Activated T-helper 17 cell treated with anti-CD3 and anti-CD28 coated beads, Interleukin-2, amount 50 U/mL, for 72 hours (primary cell): ENCODE data around the gene TBCD. TPM values are rescaled to one million over a fixed set of nuclear protein-coding genes. Genes with fewer than 3 reads are reported as not detected.

Experiments used
- ATAC-seq: fragments of 150-1000 bp; cut with Tn5 transposase; replicated peaks from 2 replicates; pipeline ENCODE4 v1.10.0; 2021; ENCODE audit warnings: mild to moderate bottlenecking, moderate library complexity
- H3K27ac Mint-ChIP-seq: one replicate; pipeline ENCODE4 v1.8.0; 2022; ENCODE audit warnings: mixed read lengths
- H3K27me3 Mint-ChIP-seq: one replicate; pipeline ENCODE4 v1.8.0; 2022; ENCODE audit warnings: mixed read lengths
- H3K36me3 Mint-ChIP-seq: one replicate; pipeline ENCODE4 v1.8.0; 2022; ENCODE audit warnings: low read depth, mild to moderate bottlenecking, mixed read lengths
- H3K4me1 Mint-ChIP-seq: one replicate; pipeline ENCODE4 v1.8.0; 2022; ENCODE audit warnings: mixed read lengths
- H3K4me3 Mint-ChIP-seq: one replicate; pipeline ENCODE4 v1.8.0; 2022; ENCODE audit warnings: mild to moderate bottlenecking, mixed read lengths
- H3K9me3 Mint-ChIP-seq: one replicate; pipeline ENCODE4 v1.8.0; 2022; ENCODE audit warnings: mixed read lengths
- total RNA-seq, 2 donors: library from RNA; stranded (reverse); gene quantifications; one replicate each; pipeline ENCODE4 v1.2.3, GENCODE V29; 2022

Gene TBCD
- total RNA-seq, 2 donors from 2014 or later, result 111 to 139 TPM

DNA sequence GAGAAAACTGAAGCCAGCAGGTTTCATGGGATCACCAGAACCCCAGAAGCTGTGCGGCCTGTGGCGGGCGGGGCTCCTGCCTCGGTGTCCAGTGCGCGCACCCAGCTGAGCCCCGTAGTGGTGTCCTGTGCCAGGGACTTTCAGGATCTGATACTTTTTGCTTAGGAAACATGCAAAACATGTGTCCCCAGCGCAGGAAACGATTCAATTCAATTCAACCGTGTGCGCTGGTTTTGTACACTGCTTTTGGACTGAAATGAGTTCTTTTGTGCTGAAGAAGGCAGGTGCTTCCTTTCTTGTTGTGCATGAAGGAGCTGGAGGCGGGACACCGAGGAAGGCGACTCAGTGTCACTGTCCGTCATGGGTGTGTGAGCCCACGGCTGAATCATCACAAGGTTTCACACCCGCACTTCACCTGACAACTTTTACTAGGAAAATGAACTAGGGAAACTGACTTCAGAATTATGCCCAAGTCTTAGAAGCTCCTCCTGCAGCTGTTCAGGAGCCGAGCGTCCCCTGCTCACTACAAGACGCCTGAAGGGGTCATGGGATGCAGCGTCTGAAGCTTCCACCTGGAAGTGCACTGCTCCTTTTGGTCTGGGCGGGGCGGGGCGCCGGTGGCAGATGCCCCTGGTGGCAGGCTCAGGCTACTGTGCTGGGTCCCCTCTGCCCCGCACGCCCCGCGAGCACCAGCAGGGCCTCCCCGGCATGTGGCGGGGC, 119.4 kb downstream of the TBCD start:
- no peak overlapping the region for H3K4me3 Mint-ChIP-seq
- no peaks in the 10 kb centered on the region for H3K9me3 Mint-ChIP-seq
- H3K4me1 Mint-ChIP-seq, result peaks cover 10% of the 10 kb centered on the region
- ATAC-seq, result peak; percentile 92
- peaks cover 25% of the 10 kb centered on the region for H3K36me3 Mint-ChIP-seq
- H3K27me3 Mint-ChIP-seq, result no peaks in the 10 kb centered on the region
- no peak overlapping the region for H3K27ac Mint-ChIP-seq

DNA sequence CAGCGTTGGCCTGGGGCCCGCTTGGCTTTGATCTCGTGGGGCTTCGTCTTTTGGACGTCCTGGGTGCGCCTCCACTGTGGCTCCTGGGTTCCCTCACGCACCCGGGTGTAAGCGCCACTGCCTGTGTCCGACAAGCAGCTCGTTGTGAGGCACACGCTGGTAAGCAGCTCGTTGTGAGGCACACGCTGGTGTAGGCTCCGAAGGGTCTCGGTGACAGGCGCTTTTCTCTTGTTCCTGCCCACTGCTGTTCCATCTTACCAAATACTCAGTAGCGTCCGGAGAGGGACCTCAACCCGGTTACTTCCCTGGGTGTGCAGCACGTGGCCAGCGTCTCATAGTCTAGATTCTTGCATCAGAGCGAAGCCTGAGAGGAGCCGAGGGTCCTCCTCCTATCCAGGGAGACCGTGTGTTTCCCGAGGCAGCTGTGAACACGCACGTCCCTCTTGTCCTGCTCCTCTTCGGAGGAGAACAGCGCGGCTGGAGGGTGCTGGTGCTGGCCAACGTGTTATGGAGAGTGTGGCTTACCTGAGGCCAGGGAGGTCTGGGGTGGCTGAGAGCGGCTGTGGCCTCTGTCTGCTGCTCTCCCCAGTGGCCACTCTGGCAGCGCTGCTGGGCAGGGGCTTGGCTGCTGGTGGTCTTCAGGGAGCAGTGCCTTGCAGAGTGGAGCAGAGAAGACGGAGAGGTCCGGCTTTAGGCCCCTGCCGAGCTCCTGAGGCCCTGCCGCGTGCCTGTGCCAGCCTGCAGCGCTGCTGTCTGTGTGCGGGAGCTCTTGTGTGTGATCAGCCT, 120.1 kb downstream of the TBCD start:
- peaks cover 10% of the 10 kb centered on the region for H3K4me1 Mint-ChIP-seq
- H3K27ac Mint-ChIP-seq, result no peak overlapping the region
- H3K36me3 Mint-ChIP-seq, result peaks cover 26% of the 10 kb centered on the region
- H3K9me3 Mint-ChIP-seq, result no peaks in the 10 kb centered on the region
- no peak for ATAC-seq
- H3K4me3 Mint-ChIP-seq, result no peak overlapping the region
- H3K27me3 Mint-ChIP-seq, result no peaks in the 10 kb centered on the region

DNA sequence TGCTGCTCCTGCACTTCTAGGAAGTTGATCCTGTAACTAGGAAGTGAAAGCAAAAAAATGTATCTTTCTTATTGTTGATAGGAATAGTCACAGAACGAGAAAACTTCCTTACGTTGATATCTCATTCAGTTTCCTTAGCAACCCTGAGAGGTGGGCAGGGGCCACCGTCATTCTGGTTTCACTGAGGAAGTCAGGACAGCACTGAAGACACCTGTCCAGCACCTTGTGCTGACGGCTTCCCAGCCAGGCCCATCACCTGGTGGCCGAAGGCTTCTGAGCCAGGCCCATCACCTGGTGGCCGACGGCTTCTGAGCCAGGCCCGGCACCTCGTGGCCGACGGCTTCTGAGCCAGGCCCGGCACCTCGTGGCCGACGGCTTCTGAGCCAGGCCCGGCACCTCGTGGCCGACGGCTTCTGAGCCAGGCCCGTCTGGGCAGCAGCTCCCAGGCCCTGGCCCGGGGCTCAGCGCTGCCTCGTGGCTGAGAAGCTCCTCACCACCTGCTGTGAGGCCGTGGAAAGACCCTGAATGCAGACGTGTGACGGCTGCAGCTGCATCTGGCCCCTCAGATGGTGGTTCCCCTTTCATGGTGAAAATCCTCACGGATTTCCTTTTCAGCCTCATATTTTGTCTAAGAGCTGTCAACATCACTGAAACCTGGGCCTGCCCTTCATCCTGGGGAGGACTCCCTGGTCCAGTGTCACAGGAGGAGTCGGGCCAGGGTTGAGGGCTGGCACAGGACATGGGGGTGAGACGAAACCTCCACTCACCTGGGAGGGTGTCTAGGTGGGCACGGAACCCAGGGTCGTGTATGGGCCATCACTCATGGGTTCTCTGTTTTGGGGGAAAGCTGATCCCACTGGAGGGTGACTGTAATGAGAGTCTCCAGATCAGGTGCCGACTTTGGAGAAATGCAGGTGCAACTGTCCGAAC, 121.0 kb downstream of the TBCD start:
- H3K9me3 Mint-ChIP-seq, result no peaks in the 10 kb centered on the region
- ATAC-seq, result no peak
- H3K27me3 Mint-ChIP-seq, result no peaks in the 10 kb centered on the region
- peaks cover 10% of the 10 kb centered on the region for H3K4me1 Mint-ChIP-seq
- H3K4me3 Mint-ChIP-seq, result no peak overlapping the region
- H3K27ac Mint-ChIP-seq, result no peak overlapping the region
- H3K36me3 Mint-ChIP-seq, result peaks cover 31% of the 10 kb centered on the region

GRCh38 chr17:82873521-82873920, 121.7 kb downstream of the TBCD start:
- ATAC-seq, result no peak
- H3K9me3 Mint-ChIP-seq, result no peaks in the 10 kb centered on the region
- no peaks in the 10 kb centered on the region for H3K27me3 Mint-ChIP-seq
- no peak overlapping the region for H3K4me3 Mint-ChIP-seq
- no peak overlapping the region for H3K27ac Mint-ChIP-seq
- peaks cover 13% of the 10 kb centered on the region for H3K4me1 Mint-ChIP-seq
- peaks cover 34% of the 10 kb centered on the region for H3K36me3 Mint-ChIP-seq

GRCh38 chr17:82874011-82874835, 122.4 kb downstream of the TBCD start:
- H3K27me3 Mint-ChIP-seq, result no peaks in the 10 kb centered on the region
- H3K4me3 Mint-ChIP-seq, result no peak overlapping the region
- ATAC-seq, result no peak
- no peaks in the 10 kb centered on the region for H3K9me3 Mint-ChIP-seq
- peaks cover 41% of the 10 kb centered on the region for H3K36me3 Mint-ChIP-seq
- H3K4me1 Mint-ChIP-seq, result peaks cover 16% of the 10 kb centered on the region
- no peak overlapping the region for H3K27ac Mint-ChIP-seq

GRCh38 chr17:82875407-82875856, 123.6 kb downstream of the TBCD start:
- no peak overlapping the region for H3K27ac Mint-ChIP-seq
- peaks cover 37% of the 10 kb centered on the region for H3K36me3 Mint-ChIP-seq
- H3K27me3 Mint-ChIP-seq, result no peaks in the 10 kb centered on the region
- H3K4me3 Mint-ChIP-seq, result no peak overlapping the region
- peaks cover 27% of the 10 kb centered on the region for H3K4me1 Mint-ChIP-seq
- ATAC-seq, result no peak
- H3K9me3 Mint-ChIP-seq, result no peaks in the 10 kb centered on the region

- no peak for ATAC-seq
Observed at GRCh38 chr17:82876149-82876548, 124.3 kb downstream of the TBCD start.

GRCh38 chr17:82876602-82877379, 124.9 kb downstream of the TBCD start:
- Mint-ChIP-seq H3K9me3 (no peaks in the 10 kb centered on the region), H3K27ac (peak overlapping the region; percentile 20), H3K4me3 (peak overlapping the region; percentile 25), H3K4me1 (peaks cover 34% of the 10 kb centered on the region), H3K36me3 (peaks cover 28% of the 10 kb centered on the region), H3K27me3 (no peaks in the 10 kb centered on the region)
- peak; percentile 85 for ATAC-seq

More at GRCh38 chr17:82876149-82876548, 124.3 kb downstream of the TBCD start:
- Mint-ChIP-seq H3K36me3 (peaks cover 30% of the 10 kb centered on the region), H3K4me1 (peaks cover 30% of the 10 kb centered on the region), H3K4me3 (peak overlapping the region; percentile 25), H3K9me3 (no peaks in the 10 kb centered on the region), H3K27me3 (no peaks in the 10 kb centered on the region), H3K27ac (no peak overlapping the region)

DNA sequence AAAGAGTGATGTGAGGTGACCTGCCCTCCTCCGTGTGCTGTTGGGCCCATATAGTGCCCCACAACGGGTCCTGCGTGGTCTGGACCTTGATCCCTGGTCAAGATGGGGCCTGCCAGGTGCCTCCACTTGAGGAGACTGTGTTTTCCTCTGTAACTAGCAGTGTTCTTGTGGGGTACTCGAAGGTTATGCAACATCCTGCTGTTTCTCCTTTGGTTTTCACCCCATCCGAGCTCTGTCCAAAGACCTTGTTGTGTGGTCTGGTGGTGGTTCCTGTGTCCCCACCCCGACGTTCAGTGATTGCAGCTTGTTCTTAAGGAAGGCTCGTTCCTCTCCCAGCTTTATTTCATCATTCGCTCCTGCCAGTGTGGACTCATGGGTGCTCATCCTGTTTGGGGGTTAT, 126.7 kb downstream of the TBCD start:
- Mint-ChIP-seq H3K4me1 (peaks cover 43% of the 10 kb centered on the region), H3K27ac (peak overlapping the region; percentile 29), H3K36me3 (peaks cover 28% of the 10 kb centered on the region), H3K27me3 (no peaks in the 10 kb centered on the region), H3K4me3 (no peak overlapping the region), H3K9me3 (no peaks in the 10 kb centered on the region)
- no peak for ATAC-seq

GRCh38 chr17:82879241-82879640, 127.4 kb downstream of the TBCD start:
- Mint-ChIP-seq H3K27me3 (no peaks in the 10 kb centered on the region), H3K27ac (peak overlapping the region; percentile 47), H3K4me1 (peaks cover 50% of the 10 kb centered on the region), H3K36me3 (peaks cover 28% of the 10 kb centered on the region), H3K4me3 (no peak overlapping the region), H3K9me3 (no peaks in the 10 kb centered on the region)
- ATAC-seq, result no peak

DNA sequence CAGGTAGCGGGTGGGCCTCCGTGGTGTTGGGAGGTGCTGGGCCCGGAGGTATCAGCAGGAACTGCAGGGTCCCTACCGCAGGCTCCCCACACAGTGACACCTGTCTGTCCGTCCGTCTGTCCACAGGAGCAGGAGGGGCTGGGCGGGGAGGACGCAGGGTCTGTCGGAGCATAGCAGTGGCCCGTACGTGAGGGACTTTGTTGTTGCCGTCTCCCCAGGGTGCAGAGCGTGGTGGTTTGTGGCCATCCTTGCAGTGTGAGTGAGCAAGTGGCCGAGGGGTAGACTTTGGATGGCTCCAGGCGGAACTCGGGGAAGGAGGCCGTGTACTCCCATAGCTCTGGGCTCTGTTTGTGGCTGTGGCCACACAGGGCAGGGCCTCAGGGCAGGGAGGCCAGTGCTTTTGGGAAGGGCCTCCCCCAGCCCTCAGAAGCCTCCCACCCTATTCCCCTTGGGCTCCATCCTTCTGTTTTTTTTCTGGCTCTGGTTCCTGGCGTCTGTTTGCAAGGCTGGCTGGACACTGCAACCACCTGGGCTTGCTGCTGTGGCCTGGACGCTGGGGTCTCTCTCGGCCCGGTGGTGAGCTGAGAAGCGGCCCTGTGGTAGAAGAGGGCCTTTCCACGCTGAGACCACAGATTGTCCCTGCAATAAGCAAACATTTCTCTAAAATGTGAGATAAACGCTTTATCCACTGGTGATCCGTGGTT, 128.9 kb downstream of the TBCD start:
- Mint-ChIP-seq H3K9me3 (no peaks in the 10 kb centered on the region), H3K4me1 (peaks cover 54% of the 10 kb centered on the region), H3K4me3 (no peak overlapping the region), H3K27ac (peak overlapping the region; percentile 47), H3K36me3 (peaks cover 19% of the 10 kb centered on the region), H3K27me3 (no peaks in the 10 kb centered on the region)
- ATAC-seq, result no peak

GRCh38 chr17:82881324-82881823, 129.5 kb downstream of the TBCD start:
- Mint-ChIP-seq H3K9me3 (no peaks in the 10 kb centered on the region), H3K27ac (no peak overlapping the region), H3K36me3 (peaks cover 19% of the 10 kb centered on the region), H3K27me3 (no peaks in the 10 kb centered on the region), H3K4me3 (peak overlapping the region; percentile 81), H3K4me1 (peaks cover 57% of the 10 kb centered on the region)
- no peak for ATAC-seq
